Activated CD8-positive, alpha-beta memory T cell treated with anti-CD3 and anti-CD28 coated beads, Interleukin-2, amount 50 U/mL, for 4 hours (primary cell): ENCODE results near the gene NUDT16L1.

ENCODE experiments used
- DNase-seq: peaks from one replicate; pipeline ENCODE4 v3.0.0-alpha.2; 2020

Gene NUDT16L1

GRCh38 chr16:4693296-4693955 lies at the start of gene NUDT16L1:
NUDT16L1 (plus strand) TSS chr16:4693562; CDS start chr16:4693727, 165 bp downstream.
- peak; percentile 97 for DNase-seq

GRCh38 chr16:4646773-4647643 lies 46.4 kb upstream of the NUDT16L1 start:
- no peak for DNase-seq

GRCh38 chr16:4647644-4647980 lies 45.8 kb upstream of the NUDT16L1 start:
- no peak for DNase-seq

GRCh38 chr16:4648917-4649316 lies 44.4 kb upstream of the NUDT16L1 start:
- DNase-seq = no peak

GRCh38 chr16:4649744-4650442 lies 43.5 kb upstream of the NUDT16L1 start:
- no peak for DNase-seq

- peak; percentile 74 for DNase-seq
These were observed 42.8 kb upstream of the NUDT16L1 start for GRCh38 chr16:4650443-4651074.

GRCh38 chr16:4651827-4652226 lies 41.5 kb upstream of the NUDT16L1 start:
- DNase-seq = no peak

GRCh38 chr16:4652561-4652960 lies 40.8 kb upstream of the NUDT16L1 start:
- no peak for DNase-seq

- no peak for DNase-seq
These were observed 39.1 kb upstream of the NUDT16L1 start for GRCh38 chr16:4654011-4654963.

GRCh38 chr16:4654964-4655590 lies 38.3 kb upstream of the NUDT16L1 start:
- no peak for DNase-seq

GRCh38 chr16:4655801-4656200 lies 37.6 kb upstream of the NUDT16L1 start:
- no peak for DNase-seq

GRCh38 chr16:4656221-4656620 lies 37.1 kb upstream of the NUDT16L1 start:
- DNase-seq = no peak

GRCh38 chr16:4656695-4657686 lies 36.4 kb upstream of the NUDT16L1 start:
- no peak for DNase-seq

- DNase-seq = no peak
These were observed 33.7 kb upstream of the NUDT16L1 start for GRCh38 chr16:4659363-4660353.

- DNase-seq = peak; percentile 87
These were observed 32.8 kb upstream of the NUDT16L1 start for GRCh38 chr16:4660454-4661007.

GRCh38 chr16:4661661-4662060 lies 31.7 kb upstream of the NUDT16L1 start:
- DNase-seq = no peak

GRCh38 chr16:4663465-4663776 lies 29.9 kb upstream of the NUDT16L1 start:
- no peak for DNase-seq

GRCh38 chr16:4663777-4664465 lies 29.4 kb upstream of the NUDT16L1 start:
- DNase-seq = no peak
